CD4-positive, alpha-beta T cell treated with Interleukin-2 at 100 ng/mL for 4 hours (primary cell): Measurements from ENCODE around the gene RMND1.
"Not testable (repeated sequence)": the region's sequence is repeated elsewhere in the genome, so short reads cannot be mapped to it uniquely, and the experiment has no call there.

Source experiments
- DNase-seq: peaks from one replicate; pipeline ENCODE4 v3.0.0-alpha.2; 2020; ENCODE audit warnings: low spot score

The RMND1 gene

GRCh38 chr6:151451950-151452749 is at the start of gene RMND1:
Gene RMND1 (minus strand): TSS chr6:151452126. CDS start chr6:151445811, 6,315 bp downstream.
- peak; percentile 100 for DNase-seq

- DNase-seq: no peak
These were observed 47.6 kb upstream of the RMND1 start for GRCh38 chr6:151499551-151499950.

GRCh38 chr6:151498327-151498726 is 46.4 kb upstream of the RMND1 start:
- DNase-seq: no peak

GRCh38 chr6:151497905-151498304 is 46.0 kb upstream of the RMND1 start:
- DNase-seq: no peak

- no peak for DNase-seq
These were observed 43.5 kb upstream of the RMND1 start for GRCh38 chr6:151495380-151495779.

GRCh38 chr6:151494936-151495320 is 43.0 kb upstream of the RMND1 start:
- no peak for DNase-seq

GRCh38 chr6:151494235-151494935 is 42.5 kb upstream of the RMND1 start:
- DNase-seq: no peak

- DNase-seq: no peak
These were observed 41.9 kb upstream of the RMND1 start, which contains the start of gene CCDC170 for GRCh38 chr6:151493804-151494234. Gene CCDC170 (plus strand): TSS chr6:151494017. CDS start chr6:151494129, 112 bp downstream.

- no peak for DNase-seq
These were observed 41.4 kb upstream of the RMND1 start for GRCh38 chr6:151493161-151493803.

- no peak for DNase-seq
These were observed 39.1 kb upstream of the RMND1 start for GRCh38 chr6:151490996-151491395.

GRCh38 chr6:151488226-151488625 is 36.3 kb upstream of the RMND1 start:
- DNase-seq: no peak

- DNase-seq: no peak
These were observed 32.1 kb upstream of the RMND1 start for GRCh38 chr6:151483994-151484393.

- peak; percentile 40 for DNase-seq
These were observed 30.4 kb upstream of the RMND1 start for GRCh38 chr6:151482290-151482689.

- peak; percentile 22 for DNase-seq
These were observed 29.9 kb upstream of the RMND1 start for GRCh38 chr6:151481786-151482185.

GRCh38 chr6:151478670-151479069 is 26.7 kb upstream of the RMND1 start:
- DNase-seq: no peak

GRCh38 chr6:151477726-151478125 is 25.8 kb upstream of the RMND1 start:
- no peak for DNase-seq

- peak; percentile 65 for DNase-seq
These were observed 24.0 kb upstream of the RMND1 start for GRCh38 chr6:151475653-151476523.

GRCh38 chr6:151464702-151465101 is 12.8 kb upstream of the RMND1 start:
- no peak for DNase-seq

GRCh38 chr6:151461673-151462072 is 9.7 kb upstream of the RMND1 start:
- no peak for DNase-seq

- not testable (repeated sequence) for DNase-seq
These were observed 3.9 kb upstream of the RMND1 start for GRCh38 chr6:151455751-151456398.

GRCh38 chr6:151452750-151453427 is 963 bp upstream of the RMND1 start:
- DNase-seq: no peak
